ENCODE results near the gene PLCG2.

GRCh38 chr16:81992859-81993258 is 213.8 kb downstream of the PLCG2 start:
- TF ChIP-seq TAF1 (IDR thresholded peaks at IDR 0.05; ENCODE audit: borderline replicate concordance, insufficient read depth, low read length) (no peak), POLR2AphosphoS5 (IDR thresholded peaks at IDR 0.05; ENCODE audit: low read depth, low read length) (no peak)

Data from PFSK-1 (cell line).